OCI-LY3 (cell line): Measurements from ENCODE around the gene HPS1.

Experiments
- EZH2phosphoT487 ChIP-seq: fragments of 200-600 bp; shearing (Covaris generic); IDR thresholded peaks from 2 replicates; pipeline ENCODE4 v1.6.1; 2018; ENCODE audit warnings: antibody characterized with exemption, mixed run types, low read depth
- TF ChIP-seq, protein P1 (sequence below): fragments of 200-600, 300-600 bp; sonication (generic); IDR thresholded peaks from 2 replicates; pipeline ENCODE4 v1.5.1; 2014; ENCODE audit warnings: antibody characterized with exemption, low read length, low read depth

- TF ChIP-seq, protein P1, sequence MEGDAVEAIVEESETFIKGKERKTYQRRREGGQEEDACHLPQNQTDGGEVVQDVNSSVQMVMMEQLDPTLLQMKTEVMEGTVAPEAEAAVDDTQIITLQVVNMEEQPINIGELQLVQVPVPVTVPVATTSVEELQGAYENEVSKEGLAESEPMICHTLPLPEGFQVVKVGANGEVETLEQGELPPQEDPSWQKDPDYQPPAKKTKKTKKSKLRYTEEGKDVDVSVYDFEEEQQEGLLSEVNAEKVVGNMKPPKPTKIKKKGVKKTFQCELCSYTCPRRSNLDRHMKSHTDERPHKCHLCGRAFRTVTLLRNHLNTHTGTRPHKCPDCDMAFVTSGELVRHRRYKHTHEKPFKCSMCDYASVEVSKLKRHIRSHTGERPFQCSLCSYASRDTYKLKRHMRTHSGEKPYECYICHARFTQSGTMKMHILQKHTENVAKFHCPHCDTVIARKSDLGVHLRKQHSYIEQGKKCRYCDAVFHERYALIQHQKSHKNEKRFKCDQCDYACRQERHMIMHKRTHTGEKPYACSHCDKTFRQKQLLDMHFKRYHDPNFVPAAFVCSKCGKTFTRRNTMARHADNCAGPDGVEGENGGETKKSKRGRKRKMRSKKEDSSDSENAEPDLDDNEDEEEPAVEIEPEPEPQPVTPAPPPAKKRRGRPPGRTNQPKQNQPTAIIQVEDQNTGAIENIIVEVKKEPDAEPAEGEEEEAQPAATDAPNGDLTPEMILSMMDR: no peak
- TF ChIP-seq EZH2phosphoT487: no peak
Observed at GRCh38 chr10:98367604-98368451, 78.9 kb downstream of the HPS1 start.
